HG02970 (cell line): ENCODE results near the gene RAB11FIP4.
"Not testable (repeated sequence)": the region's sequence is repeated elsewhere in the genome, so short reads cannot be mapped to it uniquely, and the experiment has no call there.

Source experiments
- ATAC-seq: cut with Tn5 transposase; IDR thresholded peaks from one replicate; pipeline ENCODE4 v1.9.1; 2021; ENCODE audit warnings: mild to moderate bottlenecking, moderate library complexity, moderate number of reproducible peaks; ENCODE audit not compliant: unreplicated experiment, low FRiP score

RAB11FIP4 gene, protein sequence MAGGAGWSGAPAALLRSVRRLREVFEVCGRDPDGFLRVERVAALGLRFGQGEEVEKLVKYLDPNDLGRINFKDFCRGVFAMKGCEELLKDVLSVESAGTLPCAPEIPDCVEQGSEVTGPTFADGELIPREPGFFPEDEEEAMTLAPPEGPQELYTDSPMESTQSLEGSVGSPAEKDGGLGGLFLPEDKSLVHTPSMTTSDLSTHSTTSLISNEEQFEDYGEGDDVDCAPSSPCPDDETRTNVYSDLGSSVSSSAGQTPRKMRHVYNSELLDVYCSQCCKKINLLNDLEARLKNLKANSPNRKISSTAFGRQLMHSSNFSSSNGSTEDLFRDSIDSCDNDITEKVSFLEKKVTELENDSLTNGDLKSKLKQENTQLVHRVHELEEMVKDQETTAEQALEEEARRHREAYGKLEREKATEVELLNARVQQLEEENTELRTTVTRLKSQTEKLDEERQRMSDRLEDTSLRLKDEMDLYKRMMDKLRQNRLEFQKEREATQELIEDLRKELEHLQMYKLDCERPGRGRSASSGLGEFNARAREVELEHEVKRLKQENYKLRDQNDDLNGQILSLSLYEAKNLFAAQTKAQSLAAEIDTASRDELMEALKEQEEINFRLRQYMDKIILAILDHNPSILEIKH

GRCh38 chr17:31391496-31391949 lies at the start of gene RAB11FIP4:
Gene RAB11FIP4 (plus strand): TSS chr17:31391675. CDS start chr17:31391853, 178 bp downstream.
- ATAC-seq: no peak

DNA sequence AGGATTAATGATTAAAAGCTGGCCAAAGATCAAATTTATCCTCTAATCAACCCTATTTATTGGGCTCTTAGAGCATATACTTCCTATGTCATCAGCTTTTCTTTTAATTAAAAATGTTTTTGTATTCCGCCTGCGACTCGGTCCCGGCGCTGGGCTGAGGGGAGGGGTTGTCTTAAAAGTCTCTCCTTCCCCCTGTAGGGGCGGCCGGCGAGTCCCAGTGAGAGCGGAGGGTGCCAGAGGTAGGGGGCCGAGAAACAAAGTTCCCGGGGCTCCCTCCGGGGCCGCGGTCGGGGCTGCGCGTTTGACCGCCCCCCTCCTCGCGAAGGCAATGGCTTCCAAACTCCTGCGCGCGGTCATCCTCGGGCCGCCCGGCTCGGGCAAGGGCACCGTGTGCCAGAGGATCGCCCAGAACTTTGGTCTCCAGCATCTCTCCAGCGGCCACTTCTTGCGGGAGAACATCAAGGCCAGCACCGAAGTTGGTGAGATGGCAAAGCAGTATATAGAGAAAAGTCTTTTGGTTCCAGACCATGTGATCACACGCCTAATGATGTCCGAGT lies 46.2 kb upstream of the RAB11FIP4 start:
- ATAC-seq: not testable (repeated sequence)

GRCh38 chr17:31349454-31349853 lies 42.0 kb upstream of the RAB11FIP4 start:
- ATAC-seq: no peak

DNA sequence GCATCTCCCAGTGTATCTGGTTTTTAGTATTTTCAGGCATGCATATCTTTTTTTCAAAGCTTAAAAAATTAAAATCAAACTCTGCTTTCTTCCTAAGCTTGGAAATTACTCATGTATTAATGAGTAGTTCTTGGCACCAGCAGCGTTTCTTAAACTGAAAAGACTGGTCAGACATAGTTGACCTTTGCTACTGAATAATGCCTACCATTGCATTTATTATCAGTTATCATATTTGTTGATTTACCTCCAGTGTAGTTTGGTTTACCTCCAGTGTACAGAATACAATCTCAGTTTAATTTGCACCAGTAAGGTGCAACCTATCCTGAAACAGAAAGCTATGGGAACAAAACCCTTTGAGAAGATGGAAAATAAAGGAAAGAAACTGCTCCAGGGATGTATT lies 35.5 kb upstream of the RAB11FIP4 start:
- ATAC-seq: no peak

DNA sequence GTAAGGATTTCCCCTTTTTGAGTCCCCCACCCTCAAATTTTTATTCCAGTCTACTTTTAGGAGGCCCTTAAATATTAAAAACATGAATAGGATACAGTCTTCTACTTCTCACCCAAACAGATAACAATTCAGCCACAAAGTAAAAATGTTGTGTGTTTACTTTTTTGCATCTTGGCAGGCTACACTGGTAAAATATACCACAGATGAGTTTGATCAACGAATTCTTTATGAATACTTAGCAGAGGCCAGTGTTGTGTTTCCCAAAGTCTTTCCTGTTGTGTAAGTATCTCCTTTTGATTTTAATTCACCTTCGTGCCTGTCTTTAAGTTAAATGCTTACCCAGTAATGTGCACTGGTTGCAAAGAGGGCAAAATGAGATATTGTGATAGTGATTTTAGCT lies 34.4 kb upstream of the RAB11FIP4 start:
- ATAC-seq: no peak

DNA sequence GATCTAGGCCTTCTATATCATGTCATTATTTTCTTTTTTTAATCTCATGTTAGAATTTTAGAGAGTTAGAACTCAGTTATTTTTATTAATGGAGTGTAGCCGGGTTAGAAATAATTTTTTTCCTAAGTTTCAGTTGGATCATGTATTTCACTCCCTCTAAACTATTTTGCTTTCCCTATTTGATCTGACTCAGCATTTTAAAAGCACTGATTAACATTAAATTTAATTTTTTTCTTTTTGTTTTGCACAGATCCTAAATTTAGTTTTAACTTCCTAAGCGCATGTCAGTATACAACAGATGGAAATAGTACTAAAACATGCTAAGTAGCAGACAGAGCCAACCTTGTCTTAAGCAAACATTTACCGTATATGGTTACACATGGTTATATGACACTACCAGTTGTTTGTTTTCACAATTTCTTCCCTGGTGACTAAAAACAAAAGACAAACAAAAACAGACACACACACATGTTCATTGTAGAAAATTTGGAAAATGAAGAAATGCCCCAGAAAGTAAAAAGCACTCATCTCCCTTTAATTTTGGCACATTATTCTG lies 33.6 kb upstream of the RAB11FIP4 start:
- no peak for ATAC-seq

GRCh38 chr17:31364012-31364411 lies 27.5 kb upstream of the RAB11FIP4 start:
- no peak for ATAC-seq

DNA sequence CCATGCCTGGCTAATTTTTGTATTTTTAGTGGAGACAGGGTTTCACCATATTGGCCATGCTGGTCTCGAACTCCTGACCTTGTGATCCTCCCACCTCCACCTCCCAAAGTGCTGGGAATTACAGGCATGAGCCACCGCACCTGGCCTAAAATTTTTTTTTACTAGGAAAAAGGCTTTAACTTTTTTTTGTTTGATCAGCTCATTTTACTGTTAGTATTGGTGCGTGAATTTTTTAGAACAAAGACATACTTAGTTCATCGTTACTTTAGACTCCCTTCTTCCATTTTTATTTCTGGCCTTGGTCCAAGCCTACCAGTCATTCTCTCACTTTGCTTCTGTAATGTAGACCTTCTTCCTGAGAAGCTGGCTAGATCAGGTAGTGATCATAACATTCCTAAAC lies 25.4 kb upstream of the RAB11FIP4 start:
- ATAC-seq: no peak

DNA sequence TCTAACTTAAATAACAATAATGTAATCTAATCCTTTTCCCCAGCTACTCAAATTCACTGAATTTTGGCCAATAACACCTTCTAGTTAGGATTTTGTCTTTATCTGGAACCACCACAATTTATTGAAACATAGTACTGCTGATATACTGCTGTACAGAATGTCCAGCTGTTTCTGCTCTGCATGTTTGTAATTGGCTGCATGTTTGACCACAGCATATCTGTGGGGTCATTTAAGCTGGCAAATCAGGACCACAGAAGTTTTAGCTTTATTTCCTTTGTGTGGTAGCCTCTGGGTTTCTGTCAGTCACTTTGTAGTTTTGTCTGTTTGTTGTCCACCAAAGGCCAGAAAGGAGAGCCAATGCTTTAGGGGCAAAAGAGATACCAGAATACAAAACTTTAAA lies 22.2 kb upstream of the RAB11FIP4 start:
- ATAC-seq: no peak

- no peak for ATAC-seq
Measured at GRCh38 chr17:31371511-31372097, 19.9 kb upstream of the RAB11FIP4 start.

GRCh38 chr17:31373150-31374093 lies 18.1 kb upstream of the RAB11FIP4 start:
- no peak for ATAC-seq

GRCh38 chr17:31374094-31374447 lies 17.4 kb upstream of the RAB11FIP4 start:
- no peak for ATAC-seq

DNA sequence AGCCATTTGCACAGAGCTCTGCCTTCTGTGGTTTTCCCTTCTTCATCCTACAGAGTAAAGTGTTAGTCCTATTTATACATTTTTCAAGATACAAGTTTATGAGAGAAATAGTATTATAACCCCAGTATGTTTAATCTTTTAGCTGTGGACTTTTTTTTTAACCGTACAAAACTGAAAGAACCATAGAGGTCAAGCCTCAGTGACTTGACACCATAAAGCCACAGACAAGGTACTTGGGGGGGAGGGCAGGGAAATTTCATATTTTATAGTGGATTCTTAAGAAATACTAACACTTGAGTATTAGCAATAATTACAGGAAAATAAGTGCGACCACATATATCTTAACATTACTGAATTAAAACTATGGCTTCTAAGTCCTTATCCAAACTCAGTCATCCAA lies 17.0 kb upstream of the RAB11FIP4 start:
- no peak for ATAC-seq

GRCh38 chr17:31378638-31379037 lies 12.8 kb upstream of the RAB11FIP4 start:
- no peak for ATAC-seq

GRCh38 chr17:31379597-31380205 lies 11.8 kb upstream of the RAB11FIP4 start:
- no peak for ATAC-seq

DNA sequence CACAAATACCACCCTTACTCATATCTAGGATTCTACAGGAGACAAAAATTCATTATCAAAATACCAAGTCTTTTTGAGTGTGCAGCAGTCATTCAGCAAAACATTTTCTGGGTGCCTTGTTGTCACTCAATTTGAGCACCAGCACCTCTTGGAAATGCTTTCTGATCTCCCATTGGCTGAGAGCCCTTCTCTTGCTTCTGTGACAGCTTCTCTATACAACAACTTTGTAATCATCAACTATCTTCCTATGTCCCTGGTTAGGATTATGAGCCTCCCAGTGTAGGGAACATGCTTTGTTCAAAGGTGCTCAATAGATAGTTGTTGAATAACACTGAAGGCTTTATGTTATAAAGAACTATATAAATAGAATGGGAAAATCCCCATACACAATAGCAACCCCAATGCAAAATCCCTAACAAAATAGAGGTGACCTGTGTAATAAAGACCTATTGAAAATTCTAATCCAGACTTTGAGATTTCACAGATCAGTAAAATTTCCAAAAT lies 10.3 kb upstream of the RAB11FIP4 start:
- no peak for ATAC-seq

DNA sequence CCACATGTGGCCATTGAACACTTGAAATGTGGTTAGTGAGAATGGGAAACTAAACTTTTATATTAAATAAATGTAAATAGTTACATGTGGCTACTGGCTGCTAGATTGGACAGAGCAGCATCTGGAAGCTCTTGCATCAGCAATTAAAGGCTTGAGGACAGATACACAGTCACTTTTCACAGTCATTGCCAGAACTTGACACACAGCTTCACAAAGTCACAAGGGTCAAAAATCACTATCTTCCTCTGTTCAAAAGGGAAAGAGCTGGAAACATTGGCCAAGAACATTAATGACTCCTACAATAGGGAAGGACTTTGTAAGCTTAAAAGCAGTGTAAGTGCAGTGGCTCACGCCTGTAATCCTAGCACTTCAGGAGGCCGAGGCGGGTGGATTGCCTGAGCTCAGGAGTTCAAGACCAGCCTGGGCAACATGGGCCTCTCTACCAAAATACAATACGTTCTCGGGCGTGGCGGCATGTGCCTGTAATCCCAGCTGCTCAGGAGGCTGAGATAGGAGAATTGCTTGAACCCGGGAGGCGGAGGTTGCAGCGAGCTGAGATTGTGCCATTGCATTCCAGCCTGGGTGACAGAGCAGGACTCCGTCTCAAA lies 8.7 kb upstream of the RAB11FIP4 start:
- ATAC-seq: not testable (repeated sequence)

DNA sequence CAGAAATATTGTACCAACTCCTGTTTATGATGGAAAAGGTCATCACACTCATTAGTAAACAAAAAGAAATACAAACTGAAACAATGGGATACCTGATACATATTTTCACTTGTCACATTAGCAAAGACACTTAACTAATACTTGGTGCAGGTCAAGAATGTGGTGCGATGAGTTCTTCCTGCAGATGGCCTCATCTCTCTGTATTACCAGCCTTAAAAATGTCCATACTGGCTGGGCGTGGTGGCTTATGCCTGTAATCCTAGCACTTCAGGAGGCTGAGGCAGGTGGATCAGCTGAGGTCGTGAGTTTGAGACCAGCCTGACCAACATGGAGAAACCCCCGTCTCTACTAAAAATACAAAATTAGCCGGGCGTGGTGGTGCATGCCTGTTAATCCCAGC lies 8.0 kb upstream of the RAB11FIP4 start:
- not testable (repeated sequence) for ATAC-seq
